ENCODE results near the gene OR52R1. TPM values are rescaled to one million over a fixed set of nuclear protein-coding genes. Genes with fewer than 3 reads are reported as not detected.
A peak's percentile ranks its signal among the peaks of the same experiment; 100 is the strongest.

Gene OR52R1
- polyA plus RNA-seq, 1 experiment, result not detected

DNA sequence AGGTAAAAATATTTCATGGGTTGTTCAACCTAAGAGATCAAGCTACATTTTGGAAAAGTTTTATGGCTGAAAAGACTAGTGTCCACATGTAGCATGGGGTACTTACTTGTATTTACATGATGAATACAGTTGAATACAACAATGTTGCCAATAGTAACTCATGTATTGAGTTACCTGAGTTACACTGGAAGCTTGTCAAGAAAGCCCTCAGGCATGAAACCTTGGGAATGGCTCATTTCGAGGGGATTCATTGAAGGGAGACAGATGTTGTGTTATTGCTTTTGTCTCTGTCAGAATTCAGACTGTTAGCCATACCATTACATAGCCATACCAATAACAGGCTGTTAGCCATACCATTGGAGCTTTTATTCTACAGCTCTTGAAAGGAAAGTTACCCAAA lies 26.2 kb upstream of the OR52R1 start:
- TF ChIP-seq, protein P1, sequence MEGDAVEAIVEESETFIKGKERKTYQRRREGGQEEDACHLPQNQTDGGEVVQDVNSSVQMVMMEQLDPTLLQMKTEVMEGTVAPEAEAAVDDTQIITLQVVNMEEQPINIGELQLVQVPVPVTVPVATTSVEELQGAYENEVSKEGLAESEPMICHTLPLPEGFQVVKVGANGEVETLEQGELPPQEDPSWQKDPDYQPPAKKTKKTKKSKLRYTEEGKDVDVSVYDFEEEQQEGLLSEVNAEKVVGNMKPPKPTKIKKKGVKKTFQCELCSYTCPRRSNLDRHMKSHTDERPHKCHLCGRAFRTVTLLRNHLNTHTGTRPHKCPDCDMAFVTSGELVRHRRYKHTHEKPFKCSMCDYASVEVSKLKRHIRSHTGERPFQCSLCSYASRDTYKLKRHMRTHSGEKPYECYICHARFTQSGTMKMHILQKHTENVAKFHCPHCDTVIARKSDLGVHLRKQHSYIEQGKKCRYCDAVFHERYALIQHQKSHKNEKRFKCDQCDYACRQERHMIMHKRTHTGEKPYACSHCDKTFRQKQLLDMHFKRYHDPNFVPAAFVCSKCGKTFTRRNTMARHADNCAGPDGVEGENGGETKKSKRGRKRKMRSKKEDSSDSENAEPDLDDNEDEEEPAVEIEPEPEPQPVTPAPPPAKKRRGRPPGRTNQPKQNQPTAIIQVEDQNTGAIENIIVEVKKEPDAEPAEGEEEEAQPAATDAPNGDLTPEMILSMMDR (IDR thresholded peaks at IDR 0.05; ENCODE audit: low read depth, low read length), result no peak
- DNase-seq (ENCODE audit: low read depth, low spot score), result no peak
- H3K4me3 ChIP-seq (ENCODE audit: low read depth, low read length), result no peak overlapping the region
- no peaks in the 10 kb centered on the region for H3K27me3 ChIP-seq (ENCODE audit: control insufficient read depth, insufficient read depth, low read length)
- H3K27ac ChIP-seq (ENCODE audit: low read depth, low read length), result no peak overlapping the region
- POLR2A ChIA-PET, result no interaction called here
- CTCF ChIA-PET, result interaction anchor here (0.6 to 2.0 kb wide), 3 partner anchors 194 to 204 kb away, joined by 3 to 20 read pairs (median 5); partner anchors contain the start of gene OR51D1
- H3K9me3 ChIP-seq (ENCODE audit: control insufficient read depth, insufficient read depth, low read length), result no peaks in the 10 kb centered on the region

DNA sequence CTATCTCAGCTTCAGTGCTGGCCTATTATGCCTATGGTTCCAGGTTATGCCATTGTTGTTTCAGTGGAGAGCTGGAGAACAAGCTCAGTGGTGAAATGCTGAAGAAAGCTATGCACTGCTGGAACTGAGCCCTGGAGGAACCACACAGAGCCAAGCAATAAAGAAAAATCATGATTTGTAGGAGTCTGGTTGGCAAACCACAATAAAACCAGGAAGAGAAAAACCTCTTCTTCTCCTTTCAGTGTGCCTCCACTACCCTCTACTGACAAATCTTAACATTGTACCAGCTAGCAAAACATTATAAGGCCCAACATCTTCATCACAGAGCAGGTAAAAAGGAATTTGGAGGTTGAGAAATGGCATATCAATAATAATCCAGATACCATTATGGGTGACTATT lies 22.2 kb upstream of the OR52R1 start:
- Histone ChIP-seq H3K27ac (ENCODE audit: low read depth, low read length) (no peak overlapping the region), H3K27me3 (ENCODE audit: control insufficient read depth, insufficient read depth, low read length) (no peaks in the 10 kb centered on the region), H3K4me3 (ENCODE audit: low read depth, low read length) (no peak overlapping the region), H3K9me3 (ENCODE audit: control insufficient read depth, insufficient read depth, low read length) (no peaks in the 10 kb centered on the region)
- TF ChIP-seq, protein P1 (IDR thresholded peaks at IDR 0.05; ENCODE audit: low read depth, low read length), result peak; percentile 66
- no peak for DNase-seq (ENCODE audit: low read depth, low spot score)
- ChIA-PET CTCF (interaction anchor here (0.6 to 5.5 kb wide), 15 partner anchors 20 to 639 kb away, joined by 3 to 134 read pairs (median 4); partner anchors contain the start of gene OR51D1), POLR2A (no interaction called here)

DNA sequence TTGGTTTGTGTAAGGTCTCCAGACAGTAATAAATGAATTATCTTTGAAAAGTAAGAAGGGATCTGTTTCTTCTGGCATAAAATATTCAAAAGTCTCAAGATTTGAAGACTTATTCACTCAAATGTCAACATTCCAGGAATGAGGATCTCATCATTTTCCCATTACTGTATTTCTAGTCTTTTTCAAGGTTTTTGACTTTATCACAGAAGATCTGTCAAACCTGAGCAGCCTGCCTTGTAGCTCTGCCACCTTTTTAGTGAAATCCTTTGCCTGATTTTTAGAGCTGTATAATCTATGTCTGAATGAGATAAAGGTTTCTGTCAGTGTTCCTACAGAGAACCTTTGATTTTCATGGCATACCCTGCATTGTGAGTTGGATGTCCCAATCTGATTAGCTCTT lies 21.0 kb upstream of the OR52R1 start:
- POLR2A ChIA-PET, result no interaction called here
- Histone ChIP-seq H3K27ac (ENCODE audit: low read depth, low read length) (no peak overlapping the region), H3K27me3 (ENCODE audit: control insufficient read depth, insufficient read depth, low read length) (no peaks in the 10 kb centered on the region), H3K4me3 (ENCODE audit: low read depth, low read length) (no peak overlapping the region), H3K9me3 (ENCODE audit: control insufficient read depth, insufficient read depth, low read length) (no peaks in the 10 kb centered on the region)
- TF ChIP-seq, protein P1 (IDR thresholded peaks at IDR 0.05; ENCODE audit: low read depth, low read length), result no peak
- CTCF ChIA-PET, result interaction anchor here (1.2 to 5.5 kb wide), 6 partner anchors 29 to 638 kb away, joined by 3 to 134 read pairs (median 4); partner anchors contain the start of gene OR51D1
- DNase-seq (ENCODE audit: low read depth, low spot score), result no peak

DNA sequence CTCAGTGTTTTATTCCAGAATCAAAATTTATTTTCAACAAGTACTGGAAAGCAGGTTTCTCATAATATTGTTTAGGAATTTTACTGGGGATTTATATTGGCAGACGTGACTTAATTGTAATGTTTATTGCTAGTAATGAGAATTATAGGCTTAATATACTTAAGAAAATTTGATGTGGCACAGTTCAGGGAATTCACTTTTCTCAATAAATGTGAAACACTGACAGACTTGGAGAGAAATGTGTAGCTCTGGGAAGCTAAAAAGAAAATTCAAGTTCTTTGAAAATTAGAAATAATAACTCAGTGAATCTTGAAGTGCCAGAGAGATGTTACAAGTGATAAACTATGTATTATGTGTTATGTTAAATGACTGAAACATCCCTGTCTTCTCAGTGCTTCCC lies 16.8 kb upstream of the OR52R1 start, which contains the start of gene OR51F2:
OR51F2 (plus strand) TSS at position 301 of the 400 bp plus-strand sequence. CDS start 101 bp downstream, outside the sequence.
- Histone ChIP-seq H3K9me3 (ENCODE audit: control insufficient read depth, insufficient read depth, low read length) (no peaks in the 10 kb centered on the region), H3K27ac (ENCODE audit: low read depth, low read length) (no peak within 1 kb of the TSS), H3K27me3 (ENCODE audit: control insufficient read depth, insufficient read depth, low read length) (no peaks in the 10 kb centered on the region), H3K4me3 (ENCODE audit: low read depth, low read length) (no peak within 1 kb of the TSS)
- DNase-seq (ENCODE audit: low read depth, low spot score), result no peak
- CTCF ChIA-PET, result interaction anchor here (1.4 kb wide), 1 partner anchor 184 kb away, joined by 4 read pairs; the partner anchor contains the start of gene OR51D1
- POLR2A ChIA-PET, result no interaction called here
- TF ChIP-seq, protein P1 (IDR thresholded peaks at IDR 0.05; ENCODE audit: low read depth, low read length), result no peak

DNA sequence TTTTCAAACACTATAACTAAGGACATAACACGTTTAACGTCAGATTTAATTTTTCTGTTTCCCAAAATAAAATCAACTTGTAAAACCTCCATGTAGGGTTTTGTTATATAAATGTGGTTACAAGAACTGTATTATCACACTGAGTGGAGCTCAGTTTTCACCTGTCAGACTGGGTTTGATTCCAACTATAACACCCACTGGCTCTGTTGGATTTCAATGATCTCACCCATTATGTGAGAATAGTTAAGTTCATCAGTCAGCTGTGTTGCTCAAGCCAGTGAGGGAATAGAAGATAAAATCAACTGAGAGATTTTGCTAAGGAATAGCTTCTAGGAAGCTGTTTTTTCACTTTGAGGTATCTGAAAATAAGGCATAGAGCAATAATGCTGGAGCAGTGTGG lies 5.1 kb upstream of the OR52R1 start:
- no peak overlapping the region for H3K4me3 ChIP-seq (ENCODE audit: low read depth, low read length)
- DNase-seq (ENCODE audit: low read depth, low spot score), result no peak
- TF ChIP-seq, protein P1 (IDR thresholded peaks at IDR 0.05; ENCODE audit: low read depth, low read length), result no peak
- CTCF ChIA-PET, result interaction anchor here (1.3 kb wide), 1 partner anchor 172 kb away, joined by 5 read pairs; the partner anchor contains the start of gene OR51D1
- POLR2A ChIA-PET, result no interaction called here
- H3K27me3 ChIP-seq (ENCODE audit: control insufficient read depth, insufficient read depth, low read length), result no peaks in the 10 kb centered on the region
- H3K27ac ChIP-seq (ENCODE audit: low read depth, low read length), result no peak overlapping the region
- no peaks in the 10 kb centered on the region for H3K9me3 ChIP-seq (ENCODE audit: control insufficient read depth, insufficient read depth, low read length)
